HepG2 (cell line): ENCODE measurements around the gene GRB10. TPM values are rescaled to one million over a fixed set of nuclear protein-coding genes. Genes with fewer than 3 reads are reported as not detected.

Source experiments
- ATAC-seq: fragments of 200-7000 bp; cut with Tn5 transposase; 3 replicates; pipeline ENCODE4 v1.9.1; 2020; ENCODE audit warnings: mild to moderate bottlenecking, moderate library complexity
- BruUV-seq: library from RNA; stranded (reverse); fragments of 400-500 nt; replicated peaks from 2 replicates; lab custom pipeline; 2021; lab: Mats Ljungman, UMichigan
- CTCF ChIA-PET: fragments of 300-600 bp; formaldehyde crosslinking; extraction: SDS; loops from one replicate; lab custom pipeline; 2021; ENCODE audit warnings: low total read pairs, inconsistent platforms, low intra/inter-chr PET ratio; lab: Yijun Ruan, JAX
- POLR2A ChIA-PET: fragments of 350-600 bp; sonication (Branson Sonifier 250); formaldehyde crosslinking; loops from one replicate; lab custom pipeline; 2020; ENCODE audit warnings: antibody characterized with exemption, inconsistent platforms; lab: Yijun Ruan, JAX
- DNase-seq: peaks from one replicate; pipeline ENCODE4 v3.0.0-alpha.2; 2015; ENCODE audit warnings: low spot score
- FAIRE-seq: peaks from 3 replicates; lab custom pipeline; 2011; peaks lifted over from hg19 to GRCh38; lab: Jason Lieb, UNC
- H2AFZ ChIP-seq: one replicate; pipeline ENCODE4 v1.6.1; 2011; ENCODE audit warnings: low read length, inconsistent platforms
- H3K27ac ChIP-seq: fragments of 300-600 bp; 3 replicates; pipeline ENCODE4 v1.8.0; 2011; ENCODE audit warnings: mixed run types, mild to moderate bottlenecking, mixed read lengths, low read length, inconsistent platforms; ENCODE audit not compliant: insufficient read depth; ENCODE audit errors: extremely low read length
- H3K27me3 ChIP-seq, 2 experiments: fragments of 200-600 bp in 1 of 2; 2 replicates in 1 of 2; 3 replicates in 1 of 2; pipeline versions ENCODE4 v1.6.0 to v1.8.0; 2011; ENCODE audit warnings: low read length in 2 of 2, mild to moderate bottlenecking in 2 of 2, moderate library complexity in 2 of 2, inconsistent platforms in 1 of 2; ENCODE audit not compliant: insufficient read depth in 2 of 2, control insufficient read depth in 1 of 2
- H3K36me3 ChIP-seq, 2 experiments: fragments of 200-600 bp in 1 of 2; replicated peaks in 1 of 2; 2 replicates in 1 of 2; 3 replicates in 1 of 2; pipeline versions ENCODE4 v1.5.1 to v1.8.0; 2011; ENCODE audit warnings: low read length in 2 of 2, inconsistent platforms in 1 of 2; ENCODE audit not compliant: insufficient read depth in 2 of 2, control insufficient read depth in 1 of 2
- H3K4me1 ChIP-seq: 2 replicates; pipeline ENCODE4 v1.5.1; 2012; ENCODE audit warnings: low read length, inconsistent platforms; ENCODE audit not compliant: insufficient read depth
- H3K4me2 ChIP-seq: 2 replicates; pipeline ENCODE4 v1.6.0; 2011; ENCODE audit warnings: low read depth, low read length, inconsistent platforms
- H3K4me3 ChIP-seq, 3 experiments: fragments of 200-600 bp in 1 of 3; sonication (generic), shearing (Covaris generic) in 1 of 3; replicated peaks in 1 of 3; 2 replicates each; pipeline ENCODE4 v1.5.1; 2011 to 2016; ENCODE audit warnings: low read length in 3 of 3, inconsistent platforms in 2 of 3, low read depth in 2 of 3, mild to moderate bottlenecking in 2 of 3, control low read depth in 1 of 3, mixed read lengths in 1 of 3; ENCODE audit not compliant: insufficient read depth in 1 of 3
- H3K79me2 ChIP-seq: one replicate; pipeline ENCODE4 v1.6.1; 2011; ENCODE audit warnings: low read length, inconsistent platforms; ENCODE audit not compliant: insufficient read depth
- H3K9ac ChIP-seq: 2 replicates; pipeline ENCODE4 v1.6.0; 2011; ENCODE audit warnings: mild to moderate bottlenecking, low read depth, low read length, inconsistent platforms; ENCODE audit not compliant: insufficient read depth
- H3K9me3 ChIP-seq: 2 replicates; pipeline ENCODE4 v1.5.1; 2012; ENCODE audit warnings: mild to moderate bottlenecking, low read length
- H4K20me1 ChIP-seq: 2 replicates; pipeline ENCODE4 v1.6.0; 2011; ENCODE audit warnings: inconsistent platforms, mild to moderate bottlenecking, low read length, moderate library complexity; ENCODE audit not compliant: insufficient read depth
- FOXM1 ChIP-seq: sonication (generic); formaldehyde crosslinking; IDR thresholded peaks from 2 replicates; pipeline ENCODE4 v1.5.0; 2020; ENCODE audit warnings: missing genetic modification reagents
- HMG20A ChIP-seq: IDR thresholded peaks from 2 replicates; pipeline ENCODE4 v1.6.1; 2016; ENCODE audit warnings: borderline replicate concordance
- IKZF5 ChIP-seq: IDR thresholded peaks from 2 replicates; pipeline ENCODE4 v1.6.1; 2018; ENCODE audit warnings: missing genetic modification reagents, mild to moderate bottlenecking, missing compliant biosample characterization
- MIER3 ChIP-seq: IDR thresholded peaks from 2 replicates; pipeline ENCODE4 v1.6.1; 2016; ENCODE audit warnings: missing compliant biosample characterization, borderline replicate concordance
- NCOA1 ChIP-seq: sonication (generic); formaldehyde crosslinking; IDR thresholded peaks from 2 replicates; pipeline ENCODE4 v1.9.0; 2021; ENCODE audit warnings: missing genetic modification reagents
- PITX1 ChIP-seq: sonication (generic); formaldehyde crosslinking; IDR thresholded peaks from 2 replicates; pipeline ENCODE4 v1.5.1; 2020; ENCODE audit warnings: mild to moderate bottlenecking, missing genetic modification reagents
- PRDM4 ChIP-seq: sonication (generic); formaldehyde crosslinking; IDR thresholded peaks from 2 replicates; pipeline ENCODE4 v1.9.0; 2021; ENCODE audit warnings: missing genetic modification reagents, borderline replicate concordance
- RBFOX2 ChIP-seq: fragments of 200-400 bp; formaldehyde crosslinking; IDR thresholded peaks from 2 replicates; pipeline ENCODE4 v1.6.1; 2017; ENCODE audit warnings: low read depth, mild to moderate bottlenecking, low read length
- UBTF ChIP-seq: sonication (generic); formaldehyde crosslinking; IDR thresholded peaks from 2 replicates; pipeline ENCODE4 v1.4.0; 2020; ENCODE audit warnings: mild to moderate bottlenecking, missing genetic modification reagents
- YY1 ChIP-seq: IDR thresholded peaks from 2 replicates; pipeline ENCODE4 v1.6.1; 2011; ENCODE audit warnings: low read length, low read depth, moderate library complexity, mild to moderate bottlenecking; ENCODE audit not compliant: insufficient read depth, insufficient replicate concordance
- ZGPAT ChIP-seq: IDR thresholded peaks from 2 replicates; pipeline ENCODE4 v1.6.1; 2016; ENCODE audit warnings: mild to moderate bottlenecking
- ZNF580 ChIP-seq: IDR thresholded peaks from 2 replicates; pipeline ENCODE4 v1.6.1; 2016; ENCODE audit warnings: low read depth, borderline replicate concordance
- ZNF598 ChIP-seq: sonication (generic); formaldehyde crosslinking; IDR thresholded peaks from 2 replicates; pipeline ENCODE4 v1.5.1; 2020; ENCODE audit warnings: mild to moderate bottlenecking, missing genetic modification reagents, borderline replicate concordance
- ZNF790 ChIP-seq: sonication (generic); formaldehyde crosslinking; IDR thresholded peaks from 2 replicates; pipeline ENCODE4 v1.8.0; 2022; ENCODE audit warnings: missing genetic modification reagents, mild to moderate bottlenecking, borderline replicate concordance
- WGBS: methylation state at CpG from one replicate; pipeline ENCODE4 v1.1.6; 2017; ENCODE audit warnings: low lambda C conversion rate; 5-methylcytosine and 5-hydroxymethylcytosine counted together
- in situ Hi-C: cut with HindIII; loops from 2 replicates; pipeline ENCODE4 v1.10.0; 2017; ENCODE audit warnings: low pct_unique_long_range_greater_than_20kb; ENCODE audit not compliant: extremely low pct_ligation_motif_present
- intact Hi-C: fragments of 100-400 bp; cut with micrococcal nuclease; formaldehyde crosslinking; loops from one replicate; pipeline ENCODE4 v1.10.0; 2022; ENCODE audit not compliant: unreplicated experiment
- polyA plus RNA-seq, 8 experiments: library from polyadenylated mRNA; depleted of rRNA in 3 of 8; stranded (reverse) in 7 of 8; unstranded in 1 of 8; fragments of >200 nt; fragmentation: Illumina TruSeq in 4 of 8; extraction: Trizol in 4 of 8; gene quantifications; 2 replicates each; pipeline versions ENCODE4 v1.2.1 to v1.2.3, GENCODE V29; 2011 to 2016; ENCODE audit warnings: low read depth in 4 of 8, missing spikeins in 1 of 8, mixed read lengths in 1 of 8; ENCODE audit not compliant: insufficient read depth in 1 of 8
- total RNA-seq, 5 experiments: library from RNA; depleted of rRNA; stranded (reverse); fragments of >200 nt; fragmentation: Illumina TruSeq; extraction: Trizol; gene quantifications; 2 replicates each; pipeline ENCODE4 v1.2.3, GENCODE V29; 2016; ENCODE audit warnings: low read depth in 1 of 5

GRB10 gene
- total and polyA plus RNA-seq, 2 of the 13 experiments (the other 11 are each of a cell fraction or from before 2014, with no cell fraction given), result 4.0 to 6.8 TPM

GRCh38 chr7:50591480-50592438 is 190.9 kb downstream of the GRB10 start:
- no peaks in the 10 kb centered on the region for H3K9me3 ChIP-seq
- BruUV-seq, result no TSS peak
- peak overlapping the region; percentile 61 for H3K9ac ChIP-seq
- CTCF ChIA-PET, result interaction anchor here (0.9 kb wide), 1 partner anchor 41 kb away, joined by 3 read pairs; no protein-coding TSS in a partner anchor
- H3K4me3 ChIP-seq, result peak overlapping the region; percentile 12 to 62 (median 44); a peak in 5 of 6 replicates
- no peaks in the 10 kb centered on the region for H3K36me3 ChIP-seq
- peak; percentile 83 for FAIRE-seq
- in situ Hi-C loops (no loop called here), intact Hi-C loops (no loop called here)
- 11% methylated on average over 20 of the region's 21 CpGs for WGBS
- peak; percentile 84 for ATAC-seq
- DNase-seq, result peak; percentile 78
- H3K4me1 ChIP-seq, result peaks cover 60% of the 10 kb centered on the region
- no peaks in the 10 kb centered on the region for H3K79me2 ChIP-seq
- peak overlapping the region; percentile 31 for H2AFZ ChIP-seq
- H3K4me2 ChIP-seq, result peak overlapping the region; percentile 81
- POLR2A ChIA-PET, result interaction anchor here (0.8 to 1.8 kb wide), 6 partner anchors 12 to 35 kb away, joined by 3 to 17 read pairs (median 4); partner anchors contain the start of gene DDC
- H3K27me3 ChIP-seq, result no peaks in the 10 kb centered on the region
- H3K27ac ChIP-seq, result peak overlapping the region; percentile 79
- no peaks in the 10 kb centered on the region for H4K20me1 ChIP-seq
- peak; percentile 46; the same call in 1 of the 2 replicates for TF ChIP-seq PITX1
- peak; percentile 31 for TF ChIP-seq IKZF5 (CRISPR knock-in tag)
- TF ChIP-seq NCOA1 (CRISPR knock-in tag), result 0 out of 2 replicates have a peak, but pooled peaks have one; percentile 63
- TF ChIP-seq ZNF580 (CRISPR knock-in tag), result peak; percentile 64; the same call in 1 of the 2 replicates
- peak; percentile 46 for TF ChIP-seq YY1
- TF ChIP-seq UBTF (CRISPR knock-in tag), result peak; percentile 55
- 0 out of 2 replicates have a peak, but pooled peaks have one; percentile 15 for TF ChIP-seq HMG20A (CRISPR knock-in tag)
- no peak for TF ChIP-seq FOXM1 (CRISPR knock-in tag)
- TF ChIP-seq ZNF790 (CRISPR knock-in tag), result no peak
- peak; percentile 36; the same call in 1 of the 2 replicates for TF ChIP-seq ZNF598 (CRISPR knock-in tag)
- TF ChIP-seq PRDM4 (CRISPR knock-in tag), result no peak
- TF ChIP-seq MIER3 (CRISPR knock-in tag), result 0 out of 2 replicates have a peak, but pooled peaks have one; percentile 19
- TF ChIP-seq ZGPAT (CRISPR knock-in tag), result peak; percentile 63
- no peak for TF ChIP-seq RBFOX2
